HepG2 (cell line): ENCODE measurements around the gene THOC6. TPM values are rescaled to one million over a fixed set of nuclear protein-coding genes. Genes with fewer than 3 reads are reported as not detected.

Experiments used
- ARNT ChIP-seq: fragments of 450-650 bp; IDR thresholded peaks from 2 replicates; pipeline ENCODE4 v1.6.1; 2017
- FOXA1 ChIP-seq, 2 experiments: fragments of 450-650 bp in 1 of 2; sonication (generic) in 1 of 2; formaldehyde crosslinking in 1 of 2; IDR thresholded peaks; 2 replicates each; pipeline versions ENCODE4 v1.4.0 to v1.6.1; 2016 to 2020; ENCODE audit warnings: missing genetic modification reagents in 1 of 2
- KDM3A ChIP-seq: IDR thresholded peaks from 2 replicates; pipeline ENCODE4 v1.6.1; 2018; ENCODE audit warnings: low read depth, missing compliant biosample characterization
- KMT2B ChIP-seq: IDR thresholded peaks from 2 replicates; pipeline ENCODE4 v1.6.1; 2016; ENCODE audit warnings: missing genetic modification reagents, missing compliant biosample characterization
- LCORL ChIP-seq, 2 experiments: fragments of 450-650 bp in 1 of 2; sonication (generic) in 1 of 2; formaldehyde crosslinking in 1 of 2; IDR thresholded peaks; 2 replicates each; pipeline versions ENCODE4 v1.5.0 to v1.6.1; 2017 to 2020; ENCODE audit warnings: antibody characterized with exemption in 1 of 2, missing genetic modification reagents in 1 of 2
- NR2F6 ChIP-seq, 2 experiments: IDR thresholded peaks; 2 replicates each; pipeline ENCODE4 v1.6.1; 2016; ENCODE audit warnings: antibody characterized with exemption in 1 of 2, mild to moderate bottlenecking in 1 of 2
- ONECUT2 ChIP-seq: sonication (generic); formaldehyde crosslinking; IDR thresholded peaks from 2 replicates; pipeline ENCODE4 v1.4.0; 2020; ENCODE audit warnings: missing genetic modification reagents
- POLR2A ChIP-seq, 2 experiments: IDR thresholded peaks; 2 replicates each; pipeline ENCODE4 v1.6.1; 2011; ENCODE audit warnings: low read depth in 2 of 2, low read length in 2 of 2, mild to moderate bottlenecking in 1 of 2, moderate library complexity in 1 of 2; ENCODE audit not compliant: insufficient read depth in 1 of 2
- RFX5 ChIP-seq: IDR thresholded peaks from 2 replicates; pipeline ENCODE4 v1.6.1; 2011; ENCODE audit warnings: low read depth, low read length, improper control_type of control experiment
- RXRB ChIP-seq: IDR thresholded peaks from 2 replicates; pipeline ENCODE4 v1.6.1; 2016; ENCODE audit warnings: borderline replicate concordance, missing genetic modification reagents, missing compliant biosample characterization
- SAP130 ChIP-seq: IDR thresholded peaks from 2 replicates; pipeline ENCODE4 v1.6.1; 2016; ENCODE audit warnings: low read depth
- SUZ12 ChIP-seq: fragments of 150-350 bp; IDR thresholded peaks from 2 replicates; pipeline ENCODE4 v1.6.1; 2014; ENCODE audit warnings: low read depth, low read length
- TBX2 ChIP-seq: sonication (generic); formaldehyde crosslinking; IDR thresholded peaks from 2 replicates; pipeline ENCODE4 v1.5.0; 2020; ENCODE audit warnings: missing genetic modification reagents, mild to moderate bottlenecking, borderline replicate concordance
- ZNF296 ChIP-seq: sonication (generic); formaldehyde crosslinking; conservative IDR thresholded peaks from 2 replicates; pipeline ENCODE4 v1.5.0; 2020; ENCODE audit warnings: mild to moderate bottlenecking, missing genetic modification reagents
- ZNF33A ChIP-seq: sonication (generic); formaldehyde crosslinking; IDR thresholded peaks from 2 replicates; pipeline ENCODE4 v1.5.1; 2020; ENCODE audit warnings: missing genetic modification reagents, mild to moderate bottlenecking, moderate library complexity, borderline replicate concordance
- ZNF530 ChIP-seq: sonication (generic); formaldehyde crosslinking; IDR thresholded peaks from 2 replicates; pipeline ENCODE4 v1.5.0; 2020; ENCODE audit warnings: low read depth, mild to moderate bottlenecking, missing genetic modification reagents
- ZNF549 ChIP-seq: sonication (generic); formaldehyde crosslinking; IDR thresholded peaks from 2 replicates; pipeline ENCODE4 v1.5.0; 2020; ENCODE audit warnings: missing genetic modification reagents
- ZNF781 ChIP-seq: sonication (generic); formaldehyde crosslinking; IDR thresholded peaks from 2 replicates; pipeline ENCODE4 v1.5.1; 2020; ENCODE audit warnings: borderline replicate concordance, mild to moderate bottlenecking, missing genetic modification reagents; ENCODE audit errors: not compliant biosample characterization
- polyA plus RNA-seq, 8 experiments: library from polyadenylated mRNA; depleted of rRNA in 3 of 8; stranded (reverse) in 7 of 8; unstranded in 1 of 8; fragments of >200 nt; fragmentation: Illumina TruSeq in 4 of 8; extraction: Trizol in 4 of 8; gene quantifications; 2 replicates each; pipeline versions ENCODE4 v1.2.1 to v1.2.3, GENCODE V29; 2011 to 2016; ENCODE audit warnings: low read depth in 4 of 8, missing spikeins in 1 of 8, mixed read lengths in 1 of 8; ENCODE audit not compliant: insufficient read depth in 1 of 8
- total RNA-seq, 5 experiments: library from RNA; depleted of rRNA; stranded (reverse); fragments of >200 nt; fragmentation: Illumina TruSeq; extraction: Trizol; gene quantifications; 2 replicates each; pipeline ENCODE4 v1.2.3, GENCODE V29; 2016; ENCODE audit warnings: low read depth in 1 of 5
- TF ChIP-seq, protein P1 (sequence below): sonication (generic); formaldehyde crosslinking; IDR thresholded peaks from 2 replicates; pipeline ENCODE4 v1.4.0; 2020; ENCODE audit warnings: missing genetic modification reagents, borderline replicate concordance
- TF ChIP-seq, protein P2 (sequence below): sonication (generic); formaldehyde crosslinking; IDR thresholded peaks from 2 replicates; pipeline ENCODE4 v1.4.0; 2020; ENCODE audit warnings: missing genetic modification reagents
- TF ChIP-seq, protein P3 (sequence below): IDR thresholded peaks from 2 replicates; pipeline ENCODE4 v1.6.1; 2016; ENCODE audit warnings: mild to moderate bottlenecking, missing biosample characterization, missing genetic modification reagents
- TF ChIP-seq, protein P4 (sequence below): sonication (generic); formaldehyde crosslinking; conservative IDR thresholded peaks from 2 replicates; pipeline ENCODE4 v1.4.0; 2020; ENCODE audit warnings: mild to moderate bottlenecking, missing genetic modification reagents, moderate library complexity

Gene THOC6
- total and polyA plus RNA-seq, 2 of the 13 experiments (the other 11 are each of a cell fraction or from before 2014, with no cell fraction given) = 32.1 to 37.0 TPM

DNA sequence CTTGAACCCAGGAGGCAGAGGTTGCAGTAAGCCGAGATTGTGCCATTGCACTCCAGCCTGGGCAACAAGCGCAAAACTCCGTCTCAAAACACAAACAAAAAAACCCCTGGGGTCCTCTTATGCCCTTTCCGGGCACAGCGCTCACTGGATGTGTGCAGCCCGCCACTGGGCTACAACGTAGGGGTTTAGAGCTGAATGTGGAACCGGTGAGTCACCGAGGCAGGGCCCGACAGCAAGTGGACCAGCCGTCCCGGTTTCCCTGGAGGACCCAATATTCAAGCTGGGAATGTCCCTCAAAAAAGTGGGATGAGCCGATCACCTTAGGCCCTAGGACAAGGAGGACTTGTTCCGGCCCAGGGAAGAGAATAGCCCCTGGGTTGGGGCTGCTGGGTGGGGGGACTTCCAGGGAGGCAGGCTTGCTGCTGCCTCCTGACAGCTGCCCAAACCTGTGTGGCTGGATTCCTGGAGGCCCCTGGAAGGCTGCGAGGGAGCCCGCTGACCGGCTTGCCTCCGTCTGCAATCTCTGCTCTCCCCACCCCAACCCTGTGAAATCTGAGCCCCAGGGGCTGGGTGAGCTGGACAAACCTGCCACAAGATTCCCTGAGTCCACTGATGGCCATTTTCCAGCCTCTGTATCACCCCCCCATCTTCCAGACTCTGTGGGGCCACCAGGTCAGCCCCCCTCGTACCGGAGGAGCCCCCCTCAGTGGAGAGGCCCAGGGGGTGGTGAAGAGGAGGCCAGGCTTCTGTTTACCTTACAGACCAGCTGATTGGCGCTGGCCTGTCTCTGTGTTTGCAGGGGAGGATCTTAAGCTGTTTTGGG lies 14.1 kb upstream of the THOC6 start (continued):
- TF ChIP-seq ONECUT2 (no peak), KMT2B (CRISPR knock-in tag) (no peak), ZNF781 (CRISPR knock-in tag) (no peak), ZNF530 (CRISPR knock-in tag) (no peak), FOXA1 (IDR thresholded peaks at IDR 0.05) (no peak), FOXA1 (CRISPR knock-in tag; IDR thresholded peaks at IDR 0.05) (peak; percentile 50), LCORL (IDR thresholded peaks at IDR 0.05) (no peak), LCORL (CRISPR knock-in tag; IDR thresholded peaks at IDR 0.05) (peak; percentile 52; the same call in 1 of the 2 replicates), POLR2A (IDR thresholded peaks at IDR 0.05; ENCODE audit: insufficient read depth in 1 of 2, low read depth in 2 of 2, low read length in 2 of 2) (no peak), NR2F6 (IDR thresholded peaks at IDR 0.05) (peak; percentile 52), NR2F6 (CRISPR knock-in tag; IDR thresholded peaks at IDR 0.05) (0 out of 2 replicates have a peak, but pooled peaks have one; percentile 12), SAP130 (peak; percentile 45), ZNF549 (CRISPR knock-in tag) (no peak), TBX2 (peak; percentile 39; the same call in 1 of the 2 replicates), KDM3A (CRISPR knock-in tag) (no peak), RXRB (CRISPR knock-in tag) (0 out of 2 replicates have a peak, but pooled peaks have one; percentile 16), SUZ12 (no peak), ZNF296 (0 out of 2 replicates have a peak, but pooled peaks have one; percentile 26), RFX5 (no peak), ARNT (no peak), ZNF33A (CRISPR knock-in tag) (0 out of 2 replicates have a peak, but pooled peaks have one; percentile 50)
- TF ChIP-seq, protein P1, sequence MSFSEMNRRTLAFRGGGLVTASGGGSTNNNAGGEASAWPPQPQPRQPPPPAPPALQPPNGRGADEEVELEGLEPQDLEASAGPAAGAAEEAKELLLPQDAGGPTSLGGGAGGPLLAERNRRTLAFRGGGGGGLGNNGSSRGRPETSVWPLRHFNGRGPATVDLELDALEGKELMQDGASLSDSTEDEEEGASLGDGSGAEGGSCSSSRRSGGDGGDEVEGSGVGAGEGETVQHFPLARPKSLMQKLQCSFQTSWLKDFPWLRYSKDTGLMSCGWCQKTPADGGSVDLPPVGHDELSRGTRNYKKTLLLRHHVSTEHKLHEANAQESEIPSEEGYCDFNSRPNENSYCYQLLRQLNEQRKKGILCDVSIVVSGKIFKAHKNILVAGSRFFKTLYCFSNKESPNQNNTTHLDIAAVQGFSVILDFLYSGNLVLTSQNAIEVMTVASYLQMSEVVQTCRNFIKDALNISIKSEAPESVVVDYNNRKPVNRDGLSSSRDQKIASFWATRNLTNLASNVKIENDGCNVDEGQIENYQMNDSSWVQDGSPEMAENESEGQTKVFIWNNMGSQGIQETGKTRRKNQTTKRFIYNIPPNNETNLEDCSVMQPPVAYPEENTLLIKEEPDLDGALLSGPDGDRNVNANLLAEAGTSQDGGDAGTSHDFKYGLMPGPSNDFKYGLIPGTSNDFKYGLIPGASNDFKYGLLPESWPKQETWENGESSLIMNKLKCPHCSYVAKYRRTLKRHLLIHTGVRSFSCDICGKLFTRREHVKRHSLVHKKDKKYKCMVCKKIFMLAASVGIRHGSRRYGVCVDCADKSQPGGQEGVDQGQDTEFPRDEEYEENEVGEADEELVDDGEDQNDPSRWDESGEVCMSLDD (CRISPR knock-in tag) = 0 out of 2 replicates have a peak, but pooled peaks have one; percentile 58
- TF ChIP-seq, protein P2, sequence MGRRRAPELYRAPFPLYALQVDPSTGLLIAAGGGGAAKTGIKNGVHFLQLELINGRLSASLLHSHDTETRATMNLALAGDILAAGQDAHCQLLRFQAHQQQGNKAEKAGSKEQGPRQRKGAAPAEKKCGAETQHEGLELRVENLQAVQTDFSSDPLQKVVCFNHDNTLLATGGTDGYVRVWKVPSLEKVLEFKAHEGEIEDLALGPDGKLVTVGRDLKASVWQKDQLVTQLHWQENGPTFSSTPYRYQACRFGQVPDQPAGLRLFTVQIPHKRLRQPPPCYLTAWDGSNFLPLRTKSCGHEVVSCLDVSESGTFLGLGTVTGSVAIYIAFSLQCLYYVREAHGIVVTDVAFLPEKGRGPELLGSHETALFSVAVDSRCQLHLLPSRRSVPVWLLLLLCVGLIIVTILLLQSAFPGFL = no peak
- TF ChIP-seq, protein P3, sequence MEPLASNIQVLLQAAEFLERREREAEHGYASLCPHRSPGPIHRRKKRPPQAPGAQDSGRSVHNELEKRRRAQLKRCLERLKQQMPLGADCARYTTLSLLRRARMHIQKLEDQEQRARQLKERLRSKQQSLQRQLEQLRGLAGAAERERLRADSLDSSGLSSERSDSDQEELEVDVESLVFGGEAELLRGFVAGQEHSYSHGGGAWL (CRISPR knock-in tag) = peak; percentile 26; the same call in 1 of the 2 replicates
- TF ChIP-seq, protein P4, sequence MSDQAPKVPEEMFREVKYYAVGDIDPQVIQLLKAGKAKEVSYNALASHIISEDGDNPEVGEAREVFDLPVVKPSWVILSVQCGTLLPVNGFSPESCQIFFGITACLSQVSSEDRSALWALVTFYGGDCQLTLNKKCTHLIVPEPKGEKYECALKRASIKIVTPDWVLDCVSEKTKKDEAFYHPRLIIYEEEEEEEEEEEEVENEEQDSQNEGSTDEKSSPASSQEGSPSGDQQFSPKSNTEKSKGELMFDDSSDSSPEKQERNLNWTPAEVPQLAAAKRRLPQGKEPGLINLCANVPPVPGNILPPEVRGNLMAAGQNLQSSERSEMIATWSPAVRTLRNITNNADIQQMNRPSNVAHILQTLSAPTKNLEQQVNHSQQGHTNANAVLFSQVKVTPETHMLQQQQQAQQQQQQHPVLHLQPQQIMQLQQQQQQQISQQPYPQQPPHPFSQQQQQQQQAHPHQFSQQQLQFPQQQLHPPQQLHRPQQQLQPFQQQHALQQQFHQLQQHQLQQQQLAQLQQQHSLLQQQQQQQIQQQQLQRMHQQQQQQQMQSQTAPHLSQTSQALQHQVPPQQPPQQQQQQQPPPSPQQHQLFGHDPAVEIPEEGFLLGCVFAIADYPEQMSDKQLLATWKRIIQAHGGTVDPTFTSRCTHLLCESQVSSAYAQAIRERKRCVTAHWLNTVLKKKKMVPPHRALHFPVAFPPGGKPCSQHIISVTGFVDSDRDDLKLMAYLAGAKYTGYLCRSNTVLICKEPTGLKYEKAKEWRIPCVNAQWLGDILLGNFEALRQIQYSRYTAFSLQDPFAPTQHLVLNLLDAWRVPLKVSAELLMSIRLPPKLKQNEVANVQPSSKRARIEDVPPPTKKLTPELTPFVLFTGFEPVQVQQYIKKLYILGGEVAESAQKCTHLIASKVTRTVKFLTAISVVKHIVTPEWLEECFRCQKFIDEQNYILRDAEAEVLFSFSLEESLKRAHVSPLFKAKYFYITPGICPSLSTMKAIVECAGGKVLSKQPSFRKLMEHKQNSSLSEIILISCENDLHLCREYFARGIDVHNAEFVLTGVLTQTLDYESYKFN (CRISPR knock-in tag) = peak; percentile 54; the same call in 1 of the 2 replicates
